KMS-11 (cell line): Measurements from ENCODE around the gene FCRL4.

Experiments
- H2AFZ ChIP-seq: fragments of 200-600 bp; sonication (generic); 2 replicates; pipeline ENCODE4 v1.6.1; 2016; ENCODE audit warnings: antibody characterized with exemption, mixed run types, low read depth
- H3K27ac ChIP-seq: fragments of 200-600 bp; sonication (generic); 2 replicates; pipeline ENCODE4 v1.6.1; 2016; ENCODE audit warnings: mild to moderate bottlenecking, mixed run types
- H3K27me3 ChIP-seq: fragments of 200-600 bp; sonication (generic); 2 replicates; pipeline ENCODE4 v1.6.1; 2017; ENCODE audit warnings: mild to moderate bottlenecking, low read depth, mixed run types, moderate library complexity; ENCODE audit not compliant: insufficient read depth
- H3K36me3 ChIP-seq: fragments of 200-600 bp; sonication (generic); 2 replicates; pipeline ENCODE4 v1.6.1; 2017; ENCODE audit warnings: mild to moderate bottlenecking, mixed run types; ENCODE audit not compliant: insufficient read depth
- H3K4me1 ChIP-seq: fragments of 200-600 bp; sonication (generic); 2 replicates; pipeline ENCODE4 v1.6.1; 2016; ENCODE audit warnings: mild to moderate bottlenecking, low read depth, mixed run types; ENCODE audit not compliant: poor library complexity, severe bottlenecking
- H3K4me2 ChIP-seq: fragments of 200-600 bp; sonication (generic); 2 replicates; pipeline ENCODE4 v1.7.0; 2016; ENCODE audit warnings: mild to moderate bottlenecking, mixed run types
- H3K4me3 ChIP-seq: fragments of 200-600 bp; sonication (generic); IDR thresholded peaks from 2 replicates; pipeline ENCODE4 v1.6.1; 2017; ENCODE audit warnings: low read depth, low read length, mixed read lengths; ENCODE audit not compliant: insufficient read depth
- H3K79me2 ChIP-seq: fragments of 200-600 bp; sonication (generic); 2 replicates; pipeline ENCODE4 v1.6.1; 2016; ENCODE audit warnings: low read depth, mixed run types; ENCODE audit not compliant: insufficient read depth
- H3K9ac ChIP-seq: fragments of 200-600 bp; sonication (generic); 2 replicates; pipeline ENCODE4 v1.6.1; 2016; ENCODE audit warnings: mild to moderate bottlenecking, mixed run types
- H4K20me1 ChIP-seq: fragments of 200-600 bp; sonication (generic); 2 replicates; pipeline ENCODE4 v1.6.1; 2016; ENCODE audit warnings: mild to moderate bottlenecking, mixed run types; ENCODE audit not compliant: insufficient read depth
- CTCF ChIP-seq: fragments of 200-600 bp; sonication (generic); conservative IDR thresholded peaks from 2 replicates; pipeline ENCODE4 v1.6.1; 2017; ENCODE audit warnings: low read depth, mild to moderate bottlenecking, antibody characterized with exemption, low read length, moderate library complexity, mixed read lengths

Gene FCRL4

GRCh38 chr1:157618190-157618589 lies 20.3 kb upstream of the FCRL4 start:
- H3K27ac ChIP-seq, result no peak overlapping the region

GRCh38 chr1:157600236-157600635 lies 2.4 kb upstream of the FCRL4 start:
- no peak overlapping the region for H3K27ac ChIP-seq
- H3K9ac ChIP-seq, result no peak overlapping the region
- no peaks in the 10 kb centered on the region for H4K20me1 ChIP-seq
- no peak overlapping the region for H2AFZ ChIP-seq
- peaks cover 6% of the 10 kb centered on the region; the same call in 1 of the 2 replicates for H3K27me3 ChIP-seq
- peaks cover 46% of the 10 kb centered on the region for H3K4me1 ChIP-seq
- no peak for TF ChIP-seq CTCF
- no peak overlapping the region for H3K4me3 ChIP-seq
- H3K79me2 ChIP-seq, result no peaks in the 10 kb centered on the region
- H3K36me3 ChIP-seq, result no peaks in the 10 kb centered on the region
- H3K4me2 ChIP-seq, result no peak overlapping the region

More at GRCh38 chr1:157618190-157618589, 20.3 kb upstream of the FCRL4 start:
- Histone ChIP-seq H3K36me3 (no peaks in the 10 kb centered on the region; the same call in 1 of the 2 replicates), H3K27me3 (no peaks in the 10 kb centered on the region), H3K4me2 (no peak overlapping the region), H3K79me2 (no peaks in the 10 kb centered on the region), H3K4me1 (no peaks in the 10 kb centered on the region), H2AFZ (no peak overlapping the region), H3K4me3 (no peak overlapping the region), H3K9ac (no peak overlapping the region), H4K20me1 (no peaks in the 10 kb centered on the region)
- no peak for TF ChIP-seq CTCF

GRCh38 chr1:157596384-157596783 lies 1.5 kb downstream of the FCRL4 start:
- H3K4me1 ChIP-seq, result peaks cover 63% of the 10 kb centered on the region
- H3K4me3 ChIP-seq, result no peak overlapping the region
- no peak overlapping the region for H3K9ac ChIP-seq
- no peaks in the 10 kb centered on the region for H3K79me2 ChIP-seq
- H3K4me2 ChIP-seq, result peak overlapping the region; percentile 62
- H3K27ac ChIP-seq, result no peak overlapping the region
- no peak for TF ChIP-seq CTCF
- H3K36me3 ChIP-seq, result no peaks in the 10 kb centered on the region
- peaks cover 9% of the 10 kb centered on the region; the same call in 1 of the 2 replicates for H3K27me3 ChIP-seq
- no peaks in the 10 kb centered on the region for H4K20me1 ChIP-seq
- H2AFZ ChIP-seq, result no peak overlapping the region

GRCh38 chr1:157595356-157595755 lies 2.5 kb downstream of the FCRL4 start:
- peaks cover 63% of the 10 kb centered on the region for H3K4me1 ChIP-seq
- no peaks in the 10 kb centered on the region for H4K20me1 ChIP-seq
- peak overlapping the region; percentile 62 for H3K4me2 ChIP-seq
- H3K79me2 ChIP-seq, result no peaks in the 10 kb centered on the region
- H3K27me3 ChIP-seq, result peaks cover 9% of the 10 kb centered on the region; the same call in 1 of the 2 replicates
- H3K36me3 ChIP-seq, result no peaks in the 10 kb centered on the region
- H3K9ac ChIP-seq, result no peak overlapping the region
- TF ChIP-seq CTCF, result no peak
- H3K4me3 ChIP-seq, result no peak overlapping the region
- H2AFZ ChIP-seq, result no peak overlapping the region
- H3K27ac ChIP-seq, result no peak overlapping the region
